Nephron progenitor cell (in vitro differentiated cells): ENCODE data around the gene WDR91.

ENCODE experiments used
- DNase-seq: peaks from one replicate; pipeline ENCODE4 v3.0.0; 2021
- H3K27ac Mint-ChIP-seq: 2 replicates; pipeline ENCODE4 v1.8.0; 2021; ENCODE audit warnings: mild to moderate bottlenecking, moderate library complexity, mixed read lengths
- H3K27me3 Mint-ChIP-seq: 2 replicates; pipeline ENCODE4 v1.8.0; 2021; ENCODE audit warnings: mild to moderate bottlenecking, low read depth, mixed read lengths; ENCODE audit not compliant: poor library complexity
- H3K36me3 Mint-ChIP-seq: 2 replicates; pipeline ENCODE4 v1.8.0; 2021; ENCODE audit warnings: low read depth, mixed read lengths
- H3K4me1 Mint-ChIP-seq: 2 replicates; pipeline ENCODE4 v1.8.0; 2021; ENCODE audit warnings: mixed read lengths
- H3K4me3 Mint-ChIP-seq: 2 replicates; pipeline ENCODE4 v1.8.0; 2021; ENCODE audit warnings: mild to moderate bottlenecking, moderate library complexity, mixed read lengths
- H3K9me3 Mint-ChIP-seq: 2 replicates; pipeline ENCODE4 v1.8.0; 2021; ENCODE audit warnings: mild to moderate bottlenecking, moderate library complexity, mixed read lengths
- TF ChIP-seq, protein P1 (sequence below): fragments of 200-600 bp; sonication (generic); IDR thresholded peaks from 2 replicates; pipeline ENCODE4 v1.5.0; 2021; ENCODE audit warnings: antibody characterized with exemption

Gene WDR91

DNA sequence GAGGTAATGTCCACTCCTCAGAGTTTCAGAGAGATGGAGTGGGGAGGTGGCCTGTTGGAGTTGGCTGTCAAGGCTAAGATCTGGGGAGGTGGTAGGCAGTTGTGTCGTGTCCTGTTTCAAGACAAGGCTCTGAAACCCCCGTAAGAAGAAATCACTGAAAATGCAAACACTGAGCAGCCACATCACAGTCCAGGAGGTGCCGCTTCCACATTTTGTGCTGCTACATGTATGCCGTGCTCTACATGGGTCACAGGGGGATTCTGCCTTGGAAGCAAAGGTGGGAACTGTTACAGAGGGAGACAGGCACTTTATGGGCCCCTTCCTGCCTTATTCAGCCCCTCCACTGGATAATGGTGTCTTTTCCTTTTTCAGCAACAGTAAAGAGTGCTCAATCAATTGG is 11.9 kb downstream of the WDR91 start:
- TF ChIP-seq, protein P1, sequence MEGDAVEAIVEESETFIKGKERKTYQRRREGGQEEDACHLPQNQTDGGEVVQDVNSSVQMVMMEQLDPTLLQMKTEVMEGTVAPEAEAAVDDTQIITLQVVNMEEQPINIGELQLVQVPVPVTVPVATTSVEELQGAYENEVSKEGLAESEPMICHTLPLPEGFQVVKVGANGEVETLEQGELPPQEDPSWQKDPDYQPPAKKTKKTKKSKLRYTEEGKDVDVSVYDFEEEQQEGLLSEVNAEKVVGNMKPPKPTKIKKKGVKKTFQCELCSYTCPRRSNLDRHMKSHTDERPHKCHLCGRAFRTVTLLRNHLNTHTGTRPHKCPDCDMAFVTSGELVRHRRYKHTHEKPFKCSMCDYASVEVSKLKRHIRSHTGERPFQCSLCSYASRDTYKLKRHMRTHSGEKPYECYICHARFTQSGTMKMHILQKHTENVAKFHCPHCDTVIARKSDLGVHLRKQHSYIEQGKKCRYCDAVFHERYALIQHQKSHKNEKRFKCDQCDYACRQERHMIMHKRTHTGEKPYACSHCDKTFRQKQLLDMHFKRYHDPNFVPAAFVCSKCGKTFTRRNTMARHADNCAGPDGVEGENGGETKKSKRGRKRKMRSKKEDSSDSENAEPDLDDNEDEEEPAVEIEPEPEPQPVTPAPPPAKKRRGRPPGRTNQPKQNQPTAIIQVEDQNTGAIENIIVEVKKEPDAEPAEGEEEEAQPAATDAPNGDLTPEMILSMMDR, result no peak

DNA sequence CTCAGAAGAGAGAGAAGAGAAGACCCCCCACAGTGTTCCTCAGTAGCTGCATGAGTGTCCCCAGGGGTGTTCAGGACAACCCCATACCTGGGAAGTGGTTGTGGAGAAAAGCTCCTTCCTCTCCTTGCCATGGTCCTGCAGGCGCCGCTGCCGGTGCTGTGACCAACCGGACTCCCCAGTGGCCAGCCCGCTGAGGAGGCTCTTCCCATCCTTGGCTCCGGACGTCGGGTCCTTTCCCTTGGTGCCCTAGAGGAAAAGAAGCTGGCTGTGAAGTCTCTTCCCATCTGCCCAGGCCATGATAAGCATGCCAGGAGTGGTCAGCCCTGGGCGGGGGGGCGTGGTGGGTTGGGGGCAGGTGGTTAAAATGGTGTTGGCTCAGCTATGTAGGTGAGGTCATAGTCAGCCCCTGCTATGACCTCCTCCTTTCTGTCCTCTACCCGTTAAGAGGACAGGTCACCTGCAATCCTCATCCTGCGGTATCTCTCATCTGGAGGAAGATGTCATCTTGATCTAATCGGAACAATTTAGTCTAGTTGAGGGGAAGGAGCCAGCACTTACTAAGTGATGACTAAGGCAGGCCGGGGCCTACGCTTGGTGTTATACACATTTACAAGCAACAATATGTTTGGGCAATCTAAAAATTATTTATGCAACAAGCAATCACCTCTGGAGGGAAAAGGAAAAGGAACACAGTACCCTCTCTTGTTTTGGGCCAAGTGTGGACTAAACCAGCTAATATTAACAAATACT is 13.2 kb downstream of the WDR91 start:
- peaks cover 24% of the 10 kb centered on the region for H3K4me1 Mint-ChIP-seq

More for the DNA sequence above, 11.9 kb downstream of the WDR91 start:
- peaks cover 19% of the 10 kb centered on the region for H3K4me1 Mint-ChIP-seq
- no peak for DNase-seq
- peaks cover 33% of the 10 kb centered on the region for H3K36me3 Mint-ChIP-seq
- H3K27ac Mint-ChIP-seq, result no peak overlapping the region
- no peaks in the 10 kb centered on the region for H3K9me3 Mint-ChIP-seq
- no peak overlapping the region for H3K4me3 Mint-ChIP-seq
- no peaks in the 10 kb centered on the region for H3K27me3 Mint-ChIP-seq

DNA sequence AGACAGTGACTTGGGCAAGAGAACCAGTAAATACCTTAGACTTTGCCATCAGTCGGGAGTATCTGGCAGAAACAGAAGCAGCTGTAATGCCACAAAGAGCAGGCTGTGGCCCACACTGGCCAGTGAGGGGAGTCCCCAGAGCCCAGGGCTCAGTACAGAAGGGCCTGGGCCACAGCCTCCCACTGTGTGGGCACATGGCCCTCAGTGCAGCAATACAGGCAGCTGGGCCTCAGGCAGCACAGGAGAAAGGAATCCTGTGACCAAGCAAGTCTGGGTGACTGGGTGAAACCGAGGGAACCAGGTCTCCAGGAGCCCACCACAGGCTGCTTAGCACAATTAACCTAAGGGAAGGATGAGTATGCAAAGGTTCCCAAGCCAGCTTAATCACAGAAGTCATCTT is 14.0 kb downstream of the WDR91 start:
- H3K4me3 Mint-ChIP-seq, result no peak overlapping the region
- no peaks in the 10 kb centered on the region for H3K9me3 Mint-ChIP-seq
- H3K27me3 Mint-ChIP-seq, result no peaks in the 10 kb centered on the region
- peaks cover 50% of the 10 kb centered on the region for H3K36me3 Mint-ChIP-seq
- no peak for DNase-seq
- no peak overlapping the region for H3K27ac Mint-ChIP-seq
- H3K4me1 Mint-ChIP-seq, result peaks cover 24% of the 10 kb centered on the region
- TF ChIP-seq, protein P1, result no peak

More for the DNA sequence above, 13.2 kb downstream of the WDR91 start:
- DNase-seq, result no peak
- no peak overlapping the region for H3K4me3 Mint-ChIP-seq
- H3K9me3 Mint-ChIP-seq, result no peaks in the 10 kb centered on the region
- peaks cover 46% of the 10 kb centered on the region for H3K36me3 Mint-ChIP-seq
- H3K27me3 Mint-ChIP-seq, result no peaks in the 10 kb centered on the region
- H3K27ac Mint-ChIP-seq, result peak overlapping the region; percentile 15
- TF ChIP-seq, protein P1, result no peak

DNA sequence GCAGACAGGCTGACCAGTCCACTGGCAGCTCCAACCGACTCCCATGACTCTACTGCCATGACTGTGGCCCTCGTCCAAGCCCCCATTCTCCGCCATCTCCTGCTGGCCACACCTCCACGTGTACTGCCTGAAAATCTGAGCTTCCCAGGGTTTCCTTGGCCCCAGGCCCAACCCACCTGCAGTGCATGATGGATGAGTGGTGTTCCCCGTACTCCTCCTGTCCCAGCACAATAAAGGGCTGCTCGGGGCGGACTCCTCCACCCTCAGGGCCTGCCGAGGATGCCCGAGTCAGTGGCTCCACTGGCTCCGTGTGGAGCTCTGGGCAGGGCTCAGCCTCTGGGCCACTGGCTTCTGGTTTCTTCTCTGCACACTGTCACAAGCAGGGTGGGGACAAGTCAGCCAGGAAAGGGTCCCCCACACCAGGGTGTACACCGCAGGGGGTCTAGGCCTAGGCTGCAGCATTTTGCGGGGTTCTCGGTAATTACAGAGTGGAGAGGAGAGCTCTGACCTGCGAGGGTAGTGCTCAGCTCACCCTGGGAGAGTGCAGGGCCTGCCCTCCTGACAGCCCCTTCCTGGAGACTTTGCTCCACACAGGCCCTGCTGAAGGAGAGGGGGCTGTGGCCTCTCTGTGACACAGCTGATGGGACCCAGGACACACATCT is 15.2 kb downstream of the WDR91 start:
- Mint-ChIP-seq H3K36me3 (peaks cover 53% of the 10 kb centered on the region), H3K9me3 (no peaks in the 10 kb centered on the region), H3K27ac (no peak overlapping the region), H3K27me3 (no peaks in the 10 kb centered on the region), H3K4me1 (peaks cover 22% of the 10 kb centered on the region), H3K4me3 (no peak overlapping the region)
- no peak for DNase-seq
- TF ChIP-seq, protein P1, result no peak

DNA sequence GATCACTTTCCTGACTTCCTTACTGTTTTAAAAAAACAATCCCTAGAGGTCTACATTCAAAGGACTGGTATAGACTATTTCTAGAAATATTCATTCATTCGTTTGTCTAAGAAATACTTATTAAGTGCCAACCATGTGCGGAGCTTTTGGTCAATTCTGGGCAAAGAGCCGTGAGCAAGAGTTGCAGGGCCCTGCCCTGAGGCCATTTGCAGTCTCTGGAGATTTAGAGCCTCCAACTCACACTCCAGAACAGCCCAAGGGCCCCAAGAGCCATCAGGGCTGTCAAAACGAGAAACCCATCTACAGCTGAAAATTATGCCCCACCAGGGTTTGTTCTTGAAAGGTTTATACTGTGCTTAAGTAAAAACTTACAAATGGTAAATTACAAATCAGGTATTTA is 16.2 kb downstream of the WDR91 start:
- Mint-ChIP-seq H3K4me1 (peaks cover 14% of the 10 kb centered on the region), H3K36me3 (peaks cover 60% of the 10 kb centered on the region), H3K4me3 (no peak overlapping the region), H3K9me3 (no peaks in the 10 kb centered on the region), H3K27ac (no peak overlapping the region), H3K27me3 (no peaks in the 10 kb centered on the region)
- no peak for DNase-seq
- TF ChIP-seq, protein P1, result no peak
